Erythroblast (primary cell): ENCODE results near the gene SPATA20.

Experiments
- GATA1 ChIP-seq: IDR thresholded peaks from 2 replicates; pipeline ENCODE4 v1.6.1; 2011; ENCODE audit warnings: low read depth, mild to moderate bottlenecking, control low read depth, low read length, moderate library complexity
- POLR2A ChIP-seq: IDR thresholded peaks from 2 replicates; pipeline ENCODE4 v1.6.1; 2011; ENCODE audit warnings: mild to moderate bottlenecking, low read length

- TF ChIP-seq POLR2A: no peak
- TF ChIP-seq GATA1: no peak
These were observed 37.8 kb downstream of the SPATA20 start for GRCh38 chr17:50584749-50585148.
